Activated naive CD4-positive, alpha-beta T cell treated with anti-CD3 and anti-CD28 coated beads, Interleukin-2, amount 10 ng/mL, durations not matched to agents 7 days and 5 days (primary cell): Measurements from ENCODE around the gene STIM1.
"Not testable (repeated sequence)": the region's sequence is repeated elsewhere in the genome, so short reads cannot be mapped to it uniquely, and the experiment has no call there.

Source experiments
- CTCF ChIA-PET: fragments of 350-600 bp; sonication (Branson Sonifier 250); formaldehyde crosslinking; loops from one replicate; lab custom pipeline; 2021; ENCODE audit warnings: antibody characterized with exemption; lab: Charles Lee
- DNase-seq: peaks from one replicate; pipeline ENCODE4 v3.0.0-alpha.2; 2020
- H3K27ac Mint-ChIP-seq: one replicate; pipeline ENCODE4 v1.8.0; 2021; ENCODE audit warnings: mild to moderate bottlenecking, moderate library complexity, mixed read lengths
- H3K27me3 Mint-ChIP-seq: one replicate; pipeline ENCODE4 v1.8.0; 2021; ENCODE audit warnings: mild to moderate bottlenecking, mixed read lengths
- H3K36me3 Mint-ChIP-seq: one replicate; pipeline ENCODE4 v1.8.0; 2021; ENCODE audit warnings: mixed read lengths
- H3K4me1 Mint-ChIP-seq: one replicate; pipeline ENCODE4 v1.8.0; 2021; ENCODE audit warnings: mixed read lengths
- H3K4me3 Mint-ChIP-seq: one replicate; pipeline ENCODE4 v1.8.0; 2021; ENCODE audit warnings: mild to moderate bottlenecking, moderate library complexity, mixed read lengths
- H3K9me3 Mint-ChIP-seq: one replicate; pipeline ENCODE4 v1.8.0; 2021; ENCODE audit warnings: mixed read lengths

STIM1 gene

DNA sequence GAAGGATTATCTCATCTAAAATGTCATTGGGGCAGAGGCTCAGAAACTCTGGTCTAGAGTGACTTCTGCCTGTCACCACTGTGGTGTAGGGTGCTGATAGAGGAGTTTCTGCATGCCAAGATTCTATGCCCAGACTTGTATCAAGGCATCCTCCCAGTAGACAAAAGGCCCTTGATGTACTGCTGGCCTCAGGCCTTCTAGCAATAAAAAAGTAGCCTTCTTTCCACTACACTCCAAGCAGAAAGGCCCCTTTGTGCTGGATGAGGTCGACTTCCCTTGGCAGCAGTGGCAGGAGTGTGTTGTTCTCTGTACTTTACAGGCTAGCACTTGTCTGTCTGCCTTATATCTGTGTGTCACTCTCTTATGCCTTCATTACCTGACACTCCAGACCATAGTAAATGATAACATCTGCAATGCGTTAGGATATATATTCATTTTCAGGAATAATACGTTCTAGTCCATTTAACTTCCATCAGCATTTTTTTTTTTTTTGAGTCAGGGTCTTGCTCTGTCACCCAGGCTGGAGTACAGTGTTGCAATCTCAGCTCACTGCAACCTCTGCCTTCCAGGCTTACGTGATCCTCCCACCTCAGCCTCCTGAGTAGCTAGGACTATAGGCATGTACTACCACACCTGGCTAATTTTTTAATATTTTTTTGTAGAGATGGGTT is 189.6 kb downstream of the STIM1 start:
- DNase-seq: no peak
- Mint-ChIP-seq H3K4me1 (peaks cover 2% of the 10 kb centered on the region), H3K36me3 (peaks cover 23% of the 10 kb centered on the region)

DNA sequence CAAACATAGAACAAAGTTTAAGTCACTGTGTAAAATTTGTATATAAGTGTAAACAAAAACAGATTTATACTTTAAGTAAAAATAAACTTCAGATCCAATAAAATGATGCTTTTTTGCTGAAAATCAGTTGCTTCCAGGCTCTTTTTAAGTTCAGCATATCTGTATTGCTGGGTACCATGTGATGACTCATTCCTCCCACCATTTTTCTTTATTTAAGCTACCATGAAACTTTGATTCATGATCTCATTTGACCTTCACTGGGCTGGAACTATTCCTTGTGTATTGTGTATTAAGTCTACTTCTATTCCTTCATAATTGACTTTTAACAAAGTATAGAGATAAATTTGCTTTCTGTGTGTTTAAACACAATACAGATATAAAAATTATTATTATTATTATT is 192.9 kb downstream of the STIM1 start:
- no peak for DNase-seq

More for the DNA sequence above, 189.6 kb downstream of the STIM1 start:
- no peaks in the 10 kb centered on the region for H3K9me3 Mint-ChIP-seq
- no peak overlapping the region for H3K4me3 Mint-ChIP-seq
- H3K27ac Mint-ChIP-seq: peak overlapping the region; percentile 33
- CTCF ChIA-PET: interaction anchor here (0.9 to 1.4 kb wide), 2 partner anchors 27 to 190 kb away, joined by 3 read pairs; partner anchors contain the start of gene STIM1
- no peaks in the 10 kb centered on the region for H3K27me3 Mint-ChIP-seq

DNA sequence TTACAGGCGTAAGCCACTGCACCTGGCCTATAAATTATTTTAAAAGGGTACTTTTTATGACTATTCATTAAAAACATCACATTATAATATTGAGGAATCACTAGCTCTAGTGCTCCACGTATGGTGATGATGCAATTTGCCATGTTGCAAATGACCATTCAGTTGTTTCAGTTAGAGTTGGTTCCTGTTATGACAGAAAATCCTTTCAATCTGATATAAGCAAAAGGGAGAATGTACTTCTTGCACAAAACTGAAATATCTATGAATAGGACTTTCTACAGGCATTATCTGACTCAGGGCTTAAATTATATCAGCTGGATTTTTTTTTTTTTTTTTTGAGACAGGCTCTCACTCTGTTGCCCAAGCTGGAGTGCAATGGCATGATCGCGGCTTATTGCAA is 193.5 kb downstream of the STIM1 start:
- CTCF ChIA-PET: no interaction called here
- Mint-ChIP-seq H3K27ac (no peak overlapping the region), H3K27me3 (no peaks in the 10 kb centered on the region), H3K9me3 (peaks cover 4% of the 10 kb centered on the region), H3K4me1 (no peaks in the 10 kb centered on the region), H3K4me3 (no peak overlapping the region), H3K36me3 (peaks cover 40% of the 10 kb centered on the region)
- no peak for DNase-seq

More for the DNA sequence above, 192.9 kb downstream of the STIM1 start:
- peaks cover 38% of the 10 kb centered on the region for H3K36me3 Mint-ChIP-seq
- no peak overlapping the region for H3K27ac Mint-ChIP-seq
- no peaks in the 10 kb centered on the region for H3K4me1 Mint-ChIP-seq
- H3K27me3 Mint-ChIP-seq: no peaks in the 10 kb centered on the region
- H3K4me3 Mint-ChIP-seq: no peak overlapping the region
- CTCF ChIA-PET: no interaction called here
- H3K9me3 Mint-ChIP-seq: peaks cover 4% of the 10 kb centered on the region

DNA sequence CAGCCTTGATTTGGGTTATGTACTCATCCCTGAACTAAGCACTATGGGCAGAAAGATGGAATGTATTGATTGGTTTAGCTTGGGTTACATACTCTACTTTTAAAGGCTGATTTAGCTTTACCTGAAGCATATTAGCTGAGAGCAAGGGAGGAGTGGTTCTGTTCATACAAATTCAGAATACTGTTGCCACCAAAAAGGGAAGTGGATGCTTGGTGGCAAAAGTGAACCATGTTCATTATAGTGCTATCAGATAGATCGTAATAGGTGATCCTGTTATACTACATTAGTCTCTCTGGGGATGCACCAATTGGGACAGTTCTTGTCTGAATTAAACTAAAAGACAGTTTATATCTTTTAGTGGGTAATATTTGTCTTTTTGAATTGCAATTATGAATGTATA is 194.7 kb downstream of the STIM1 start:
- no peak for DNase-seq
- CTCF ChIA-PET: no interaction called here
- no peak overlapping the region for H3K27ac Mint-ChIP-seq

DNA sequence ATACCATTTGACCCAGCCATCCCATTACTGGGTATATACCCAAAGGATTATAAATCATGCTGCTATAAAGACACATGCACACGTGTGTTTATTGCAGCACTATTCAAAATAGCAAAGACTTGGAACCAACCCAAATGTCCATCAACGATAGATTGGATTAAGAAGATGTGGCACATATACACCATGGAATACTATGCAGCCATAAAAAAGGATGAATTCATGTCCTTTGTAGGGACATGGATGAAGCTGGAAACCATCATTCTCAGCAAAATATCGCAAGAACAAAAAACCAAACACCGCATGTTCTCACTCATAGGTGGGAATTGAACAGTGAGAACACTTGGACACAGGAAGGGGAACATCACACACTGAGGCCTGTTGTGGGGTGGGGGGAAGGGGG is 197.7 kb downstream of the STIM1 start:
- H3K4me1 Mint-ChIP-seq: peaks cover 15% of the 10 kb centered on the region
- peaks cover 57% of the 10 kb centered on the region for H3K36me3 Mint-ChIP-seq
- H3K27ac Mint-ChIP-seq, DNase-seq, H3K4me3 Mint-ChIP-seq, H3K27me3 Mint-ChIP-seq, H3K9me3 Mint-ChIP-seq, CTCF ChIA-PET: not testable (repeated sequence)

More for the DNA sequence above, 194.7 kb downstream of the STIM1 start:
- no peaks in the 10 kb centered on the region for H3K4me1 Mint-ChIP-seq
- H3K4me3 Mint-ChIP-seq: no peak overlapping the region
- peaks cover 4% of the 10 kb centered on the region for H3K9me3 Mint-ChIP-seq
- H3K27me3 Mint-ChIP-seq: no peaks in the 10 kb centered on the region
- H3K36me3 Mint-ChIP-seq: peaks cover 41% of the 10 kb centered on the region

DNA sequence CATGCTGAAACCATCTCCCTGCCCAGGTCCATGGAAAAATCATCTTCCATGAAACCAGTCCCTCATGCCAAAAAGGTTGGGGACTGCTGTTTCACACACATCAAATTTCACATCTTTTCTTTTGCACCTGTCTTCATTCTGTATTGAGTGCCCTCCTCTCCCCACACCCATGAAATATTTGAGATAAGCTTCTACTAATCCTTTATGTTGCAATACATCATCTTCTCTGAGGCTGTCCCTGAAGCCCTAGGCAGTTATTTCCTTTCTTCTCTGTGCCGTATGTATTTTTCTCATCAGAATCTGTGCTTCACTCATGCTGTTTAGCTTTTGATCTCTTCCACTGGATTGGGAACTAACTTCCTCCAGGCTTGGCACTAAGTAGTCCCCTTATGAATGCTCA is 199.2 kb downstream of the STIM1 start:
- Mint-ChIP-seq H3K27me3 (no peaks in the 10 kb centered on the region), H3K9me3 (peaks cover 4% of the 10 kb centered on the region), H3K4me3 (no peak overlapping the region), H3K4me1 (peaks cover 18% of the 10 kb centered on the region), H3K36me3 (peaks cover 66% of the 10 kb centered on the region), H3K27ac (no peak overlapping the region)
- CTCF ChIA-PET: interaction anchor here (1.4 to 1.9 kb wide), 2 partner anchors 200 to 206 kb away, joined by 5 to 6 read pairs; partner anchors contain the start of gene STIM1
- no peak for DNase-seq

DNA sequence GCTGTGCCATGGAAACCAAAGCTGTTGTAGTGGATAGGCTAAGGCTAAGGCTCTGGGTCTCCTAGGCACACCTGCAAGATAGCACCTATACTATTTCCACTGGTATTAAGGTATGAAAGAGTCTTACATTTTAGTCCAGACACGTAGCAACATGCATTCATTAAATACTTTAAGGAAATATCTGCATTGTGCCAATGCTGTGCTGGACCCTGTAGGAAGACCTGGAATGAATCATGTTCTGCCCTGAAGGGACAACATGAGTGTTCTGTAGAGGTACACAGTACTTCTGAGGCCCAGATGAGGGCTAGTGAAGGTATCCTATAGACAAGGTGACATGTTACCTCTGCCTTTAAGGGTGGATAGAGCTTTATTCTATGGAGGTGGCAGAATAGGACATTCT is 204.0 kb downstream of the STIM1 start:
- H3K27me3 Mint-ChIP-seq: no peaks in the 10 kb centered on the region
- H3K4me3 Mint-ChIP-seq: no peak overlapping the region
- no peak overlapping the region for H3K27ac Mint-ChIP-seq
- no peak for DNase-seq
- peaks cover 21% of the 10 kb centered on the region for H3K4me1 Mint-ChIP-seq
- H3K9me3 Mint-ChIP-seq: no peaks in the 10 kb centered on the region
- peaks cover 58% of the 10 kb centered on the region for H3K36me3 Mint-ChIP-seq
- CTCF ChIA-PET: interaction anchor here (4.7 kb wide), 1 partner anchor 13 kb away, joined by 27 read pairs; no protein-coding TSS in a partner anchor

DNA sequence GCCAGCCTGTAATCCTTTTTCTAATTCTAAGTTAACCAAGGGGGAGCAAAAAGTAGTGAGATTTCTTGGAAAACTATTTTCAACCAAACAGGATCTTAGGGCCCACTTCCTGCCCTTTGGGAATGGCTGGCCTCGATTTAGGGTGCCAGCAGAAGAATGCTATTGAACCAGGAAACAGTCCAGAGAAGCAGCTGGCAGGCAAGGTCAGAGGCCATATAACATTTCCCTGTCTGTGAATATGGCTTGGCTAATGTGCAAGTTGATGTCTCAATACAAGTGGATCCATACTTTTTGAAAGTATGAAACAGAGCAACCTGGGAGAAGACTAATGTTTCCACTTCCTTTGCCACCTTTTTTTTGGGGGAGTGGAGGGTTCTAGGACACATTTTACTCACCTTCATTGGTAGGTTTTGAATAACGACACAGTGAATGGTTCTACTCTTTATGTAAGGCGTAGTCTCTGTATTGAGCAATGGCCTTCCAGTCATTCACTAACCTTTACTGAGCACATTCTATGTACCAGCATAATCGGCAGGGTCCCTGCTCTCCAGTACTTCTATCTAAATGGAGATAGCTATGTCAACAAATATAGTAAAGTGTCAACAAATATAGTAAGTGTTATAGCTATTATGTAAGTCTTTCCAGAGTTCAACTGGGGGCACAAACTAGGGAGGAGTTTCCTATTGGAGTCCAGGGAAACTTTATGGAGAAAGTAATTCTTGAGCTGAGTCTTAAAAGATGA is 204.9 kb downstream of the STIM1 start:
- Mint-ChIP-seq H3K27me3 (no peaks in the 10 kb centered on the region), H3K4me1 (peaks cover 27% of the 10 kb centered on the region), H3K36me3 (peaks cover 56% of the 10 kb centered on the region), H3K27ac (no peak overlapping the region), H3K9me3 (no peaks in the 10 kb centered on the region), H3K4me3 (no peak overlapping the region)
- DNase-seq: no peak
- CTCF ChIA-PET: interaction anchor here (0.6 to 4.7 kb wide), 4 partner anchors 12 to 235 kb away, joined by 3 to 27 read pairs (median 7); no protein-coding TSS in a partner anchor

DNA sequence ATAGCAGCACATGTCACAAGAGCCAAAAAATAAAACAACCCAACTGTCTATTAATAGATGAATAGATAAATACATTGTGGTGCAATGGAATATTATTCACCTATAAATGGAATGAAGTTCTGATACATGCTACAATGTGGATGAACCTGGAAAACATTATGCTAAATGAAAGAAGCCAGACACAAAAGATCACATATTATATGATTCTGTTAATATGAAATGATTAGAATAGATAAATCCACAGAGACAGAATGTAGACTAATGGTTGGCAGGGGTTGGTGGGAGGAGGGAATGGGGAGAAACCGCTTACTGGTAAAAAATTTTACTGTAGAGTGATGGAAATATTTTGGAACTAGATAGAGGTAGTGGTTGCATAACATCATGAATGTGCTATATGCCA is 206.2 kb downstream of the STIM1 start:
- Mint-ChIP-seq H3K9me3 (no peaks in the 10 kb centered on the region), H3K36me3 (peaks cover 49% of the 10 kb centered on the region), H3K27me3 (no peaks in the 10 kb centered on the region), H3K27ac (no peak overlapping the region), H3K4me1 (peaks cover 29% of the 10 kb centered on the region), H3K4me3 (no peak overlapping the region)
- CTCF ChIA-PET: interaction anchor here (1.5 to 4.7 kb wide), 2 partner anchors 11 to 236 kb away, joined by 3 to 27 read pairs; no protein-coding TSS in a partner anchor
- no peak for DNase-seq

DNA sequence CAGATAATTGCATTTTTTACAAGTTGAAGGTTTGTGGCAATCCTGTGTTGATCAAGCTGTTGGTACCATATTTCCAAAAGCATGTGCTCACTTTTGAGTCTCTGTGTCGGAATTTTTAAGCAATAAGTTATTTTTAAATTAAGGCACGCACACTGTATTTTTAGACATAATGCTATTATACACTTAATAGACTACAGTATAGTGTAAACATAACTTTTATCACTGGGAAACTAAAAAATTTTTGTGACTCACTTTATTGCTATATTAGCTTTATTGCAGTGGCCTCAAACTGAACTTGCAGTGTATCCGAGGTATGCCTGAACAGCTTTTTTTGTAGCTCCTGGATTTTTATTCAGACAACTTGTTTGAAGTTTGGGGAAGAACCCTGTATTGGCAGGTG is 207.9 kb downstream of the STIM1 start:
- H3K27me3 Mint-ChIP-seq: no peaks in the 10 kb centered on the region
- no peak overlapping the region for H3K4me3 Mint-ChIP-seq
- H3K36me3 Mint-ChIP-seq: peaks cover 44% of the 10 kb centered on the region
- H3K27ac Mint-ChIP-seq: no peak overlapping the region
- H3K4me1 Mint-ChIP-seq: peaks cover 23% of the 10 kb centered on the region
- no peak for DNase-seq
- H3K9me3 Mint-ChIP-seq: no peaks in the 10 kb centered on the region
- CTCF ChIA-PET: interaction anchor here (1.0 to 12.0 kb wide), 5 partner anchors 9 to 256 kb away, joined by 4 to 169 read pairs (median 19); partner anchors contain the start of gene STIM1

DNA sequence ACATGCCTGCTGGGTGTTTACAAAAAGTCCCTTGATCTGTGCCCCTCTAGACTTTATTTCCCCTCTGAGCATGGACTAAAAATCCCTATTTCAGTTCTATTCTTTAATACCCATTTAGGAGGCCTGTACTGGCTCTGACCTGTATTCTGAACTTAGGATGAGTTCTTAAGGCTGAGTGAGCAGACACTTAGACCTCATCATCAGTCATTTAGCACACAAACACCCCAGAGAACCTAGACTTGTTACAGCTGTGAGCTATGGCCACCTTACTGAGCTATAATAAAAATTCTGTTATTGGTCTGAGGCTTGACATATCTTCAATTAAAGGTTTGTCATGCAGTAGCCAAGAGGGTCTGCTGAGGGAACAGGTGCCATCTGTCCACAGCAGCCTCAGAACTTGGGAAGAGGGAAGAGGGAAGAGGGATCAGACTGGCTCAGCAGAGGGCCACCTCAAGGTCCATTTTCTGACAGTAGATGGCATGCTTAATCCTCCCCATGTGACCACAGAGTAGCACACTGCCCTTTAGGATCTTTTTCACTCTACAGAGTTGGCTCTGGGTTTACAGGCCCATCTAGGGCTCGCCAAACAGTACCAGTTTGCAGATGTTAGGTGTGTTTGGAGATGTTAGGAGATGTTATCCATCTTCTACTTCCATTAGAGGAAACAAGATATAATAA is 209.0 kb downstream of the STIM1 start:
- H3K4me3 Mint-ChIP-seq: no peak overlapping the region
- no peak for DNase-seq

DNA sequence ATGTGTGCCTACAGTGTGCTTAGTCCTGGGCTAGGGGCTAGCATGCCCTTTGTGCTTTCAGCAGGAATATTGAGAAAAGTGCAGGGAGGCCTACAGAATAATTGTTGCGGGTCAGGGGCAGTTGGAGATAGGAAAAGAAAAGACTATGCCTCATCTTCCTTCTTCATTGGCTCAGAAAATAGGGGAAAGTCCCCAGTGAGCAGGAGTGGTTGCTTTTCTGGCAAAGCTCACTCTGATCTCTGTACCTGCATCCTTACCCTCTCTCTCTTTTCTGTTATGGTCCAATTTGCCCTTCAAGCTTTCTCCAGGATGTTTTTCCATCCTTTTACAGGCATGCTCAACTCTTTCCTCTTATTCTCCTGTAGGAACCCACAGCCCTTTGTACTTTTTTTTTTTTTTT is 209.6 kb downstream of the STIM1 start:
- Mint-ChIP-seq H3K4me1 (peaks cover 35% of the 10 kb centered on the region), H3K27me3 (no peaks in the 10 kb centered on the region), H3K4me3 (no peak overlapping the region), H3K27ac (no peak overlapping the region), H3K9me3 (no peaks in the 10 kb centered on the region), H3K36me3 (peaks cover 28% of the 10 kb centered on the region)
- DNase-seq: no peak
- CTCF ChIA-PET: interaction anchor here (0.7 to 12.0 kb wide), 10 partner anchors 8 to 227 kb away, joined by 3 to 169 read pairs (median 4); partner anchors contain the start of gene STIM1

More for the DNA sequence above, 209.0 kb downstream of the STIM1 start:
- Mint-ChIP-seq H3K27ac (no peak overlapping the region), H3K27me3 (no peaks in the 10 kb centered on the region), H3K4me1 (peaks cover 32% of the 10 kb centered on the region), H3K36me3 (peaks cover 34% of the 10 kb centered on the region), H3K9me3 (no peaks in the 10 kb centered on the region)
- CTCF ChIA-PET: interaction anchor here (1.0 to 12.0 kb wide), 7 partner anchors 8 to 257 kb away, joined by 3 to 169 read pairs (median 4); partner anchors contain the start of gene STIM1

DNA sequence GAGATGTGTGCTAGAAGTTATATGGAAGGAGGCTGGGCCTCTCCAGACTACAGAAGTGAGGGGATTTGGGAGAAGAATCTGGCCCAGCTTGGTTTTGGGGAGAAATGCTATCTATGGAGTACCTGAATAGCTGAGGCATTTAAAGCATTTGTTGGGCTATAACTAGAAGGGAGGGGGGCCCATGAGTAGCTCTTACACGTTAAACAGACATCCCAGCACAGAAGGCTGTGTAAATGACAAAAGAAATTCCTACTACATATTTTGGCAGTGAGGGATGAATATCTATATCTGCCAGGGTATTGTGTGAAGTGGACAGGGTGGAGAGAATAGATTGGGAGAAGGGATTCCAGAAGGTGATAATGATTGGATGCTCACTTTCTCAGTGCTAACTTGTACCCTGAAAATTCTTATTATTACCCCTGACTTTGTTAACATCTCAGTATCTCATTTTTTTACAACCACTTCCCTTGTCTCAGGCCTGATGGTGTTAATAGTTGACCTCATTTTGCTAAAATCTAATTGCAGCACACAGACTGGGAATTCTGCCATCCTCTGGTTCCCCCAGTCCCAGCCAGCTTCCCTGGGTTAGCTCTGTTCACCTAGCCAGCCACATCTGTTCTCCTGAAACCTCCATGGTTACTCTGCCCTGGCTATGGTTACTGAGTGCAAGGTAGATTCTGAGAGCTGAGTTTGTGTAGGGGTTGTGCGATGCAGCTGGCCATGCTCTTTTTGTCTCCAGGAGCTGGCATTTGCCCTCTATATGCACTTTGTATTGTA is 210.3 kb downstream of the STIM1 start:
- CTCF ChIA-PET: interaction anchor here (0.7 to 12.0 kb wide), 10 partner anchors 10 to 257 kb away, joined by 3 to 169 read pairs (median 3); partner anchors contain the start of gene STIM1
- peaks cover 26% of the 10 kb centered on the region for H3K36me3 Mint-ChIP-seq
- H3K27ac Mint-ChIP-seq: no peak overlapping the region
- peaks cover 35% of the 10 kb centered on the region for H3K4me1 Mint-ChIP-seq
- no peaks in the 10 kb centered on the region for H3K27me3 Mint-ChIP-seq
- no peak overlapping the region for H3K4me3 Mint-ChIP-seq
- no peak for DNase-seq
- no peaks in the 10 kb centered on the region for H3K9me3 Mint-ChIP-seq
